Measurements from ENCODE around the gene LSS.

DNA sequence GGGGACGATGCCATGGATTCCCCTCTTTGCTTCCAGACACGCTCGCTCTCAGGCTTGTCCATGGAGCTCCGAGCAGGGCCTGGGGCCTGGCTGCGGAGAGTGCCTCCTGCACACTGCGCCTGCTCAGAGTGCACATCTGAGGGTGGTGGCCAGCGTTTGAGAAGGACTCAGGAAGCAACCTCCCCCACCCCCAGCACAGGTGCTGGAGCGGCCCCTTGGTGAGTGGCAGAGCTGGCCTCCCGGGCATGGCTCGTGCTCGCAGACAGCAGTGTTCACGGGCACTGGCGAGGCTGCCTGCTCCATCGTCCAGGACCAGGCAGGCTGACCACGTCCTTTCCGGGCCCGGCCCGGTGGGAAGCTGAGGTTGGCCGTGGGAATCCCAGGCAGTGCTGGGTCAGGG, 47.1 kb downstream of the LSS start:
- no peak for TF ChIP-seq GATA3 (IDR thresholded peaks at IDR 0.05; ENCODE audit: low read depth, low read length)
- TF ChIP-seq GATA2 (IDR thresholded peaks at IDR 0.05; ENCODE audit: low read depth, low read length), result no peak

All from SH-SY5Y (cell line).